Esophagus muscularis mucosa (tissue), 4 donors: ENCODE results near the gene NUCKS1. TPM values are rescaled to one million over a fixed set of nuclear protein-coding genes. Genes with fewer than 3 reads are reported as not detected.
A peak's percentile ranks its signal among the peaks of the same experiment; 100 is the strongest.

Experiments
- DNase-seq: peaks from one replicate; pipeline ENCODE4 v3.0.0-alpha.2; 2017; ENCODE audit errors: extremely low spot score
- H3K27ac ChIP-seq, 4 donors: fragments of 200-600 bp; sonication (generic); replicated peaks in 1 of 4; 1 replicate in 3 of 4; 2 replicates in 1 of 4; pipeline ENCODE4 v1.5.1; 2016 to 2019; ENCODE audit warnings: mild to moderate bottlenecking in 1 of 4
- H3K27me3 ChIP-seq, 4 donors: fragments of 200-600 bp; sonication (generic); one replicate each; pipeline versions ENCODE4 v1.5.1 to v1.6.0; 2016 to 2019
- H3K36me3 ChIP-seq, 4 donors: fragments of 200-600 bp; sonication (generic); one replicate each; pipeline ENCODE4 v1.5.1; 2016 to 2019
- H3K4me1 ChIP-seq, 4 donors: fragments of 200-600 bp; sonication (generic); one replicate each; pipeline ENCODE4 v1.5.1; 2016 to 2019
- H3K4me3 ChIP-seq, 4 donors: fragments of 200-600 bp; sonication (generic); 1 replicate in 2 of 4; 2 replicates in 2 of 4; pipeline ENCODE4 v1.5.1; 2016 to 2019; ENCODE audit warnings: mild to moderate bottlenecking in 4 of 4, moderate library complexity in 1 of 4
- H3K9me3 ChIP-seq, 4 donors: fragments of 200-600 bp; sonication (generic); 1 replicate in 3 of 4; 2 replicates in 1 of 4; pipeline ENCODE4 v1.5.1; 2016 to 2019
- EP300 ChIP-seq: sonication (generic); formaldehyde crosslinking; IDR thresholded peaks from one replicate; pipeline ENCODE4 v1.6.1; 2017; ENCODE audit warnings: antibody characterized with exemption
- POLR2A ChIP-seq: fragments of 450-650 bp; IDR thresholded peaks from one replicate; pipeline ENCODE4 v1.6.1; 2017; ENCODE audit warnings: antibody characterized with exemption, moderate library complexity, mild to moderate bottlenecking, low read depth
- POLR2AphosphoS5 ChIP-seq, 2 donors: sonication (generic); formaldehyde crosslinking; IDR thresholded peaks; one replicate each; pipeline ENCODE4 v1.6.1; 2017; ENCODE audit warnings: antibody characterized with exemption in 2 of 2
- WGBS: methylation state at CpG from one replicate; pipeline ENCODE4 v1.1.5; 2018; 5-methylcytosine and 5-hydroxymethylcytosine counted together
- intact Hi-C: fragments of 100-400 bp; cut with DNase I; formaldehyde crosslinking; loops from one replicate; pipeline ENCODE4 v1.15.1; 2023
- total RNA-seq, 4 donors: library from RNA; depleted of rRNA; stranded (reverse); fragments of >200 nt; gene quantifications; one replicate each; pipeline versions ENCODE4 v1.1.0 to v1.2.1, GENCODE V29; 2016
- TF ChIP-seq, protein P1 (sequence below), 3 experiments: fragments of 200-600 bp in 2 of 3; fragments of 450-650 bp in 1 of 3; sonication (generic) in 2 of 3; IDR thresholded peaks; one replicate each; pipeline ENCODE4 v1.5.1; 2017 to 2019; ENCODE audit warnings: antibody characterized with exemption in 3 of 3, mild to moderate bottlenecking in 2 of 3, moderate library complexity in 1 of 3

Gene NUCKS1
- total RNA-seq, 4 donors from 2014 or later = 111 to 120 (median 116) TPM

GRCh38 chr1:205785446-205785845 is 35.5 kb upstream of the NUCKS1 start:
- H3K36me3 ChIP-seq = peaks cover 0 to 16% (median 10%) of the 10 kb centered on the region in 4 donors
- DNase-seq = no peak
- H3K27me3 ChIP-seq = no peaks in the 10 kb centered on the region
- peak overlapping the region in 1 of 4 donors; percentile 80 for H3K27ac ChIP-seq
- intact Hi-C loops = no loop called here
- no peaks in the 10 kb centered on the region for H3K9me3 ChIP-seq
- WGBS = 92% methylated on average over 9 of the region's 9 CpGs
- TF ChIP-seq EP300 (no peak), POLR2AphosphoS5 (IDR thresholded peaks at IDR 0.05) (no peak), POLR2A (no peak)
- TF ChIP-seq, protein P1, sequence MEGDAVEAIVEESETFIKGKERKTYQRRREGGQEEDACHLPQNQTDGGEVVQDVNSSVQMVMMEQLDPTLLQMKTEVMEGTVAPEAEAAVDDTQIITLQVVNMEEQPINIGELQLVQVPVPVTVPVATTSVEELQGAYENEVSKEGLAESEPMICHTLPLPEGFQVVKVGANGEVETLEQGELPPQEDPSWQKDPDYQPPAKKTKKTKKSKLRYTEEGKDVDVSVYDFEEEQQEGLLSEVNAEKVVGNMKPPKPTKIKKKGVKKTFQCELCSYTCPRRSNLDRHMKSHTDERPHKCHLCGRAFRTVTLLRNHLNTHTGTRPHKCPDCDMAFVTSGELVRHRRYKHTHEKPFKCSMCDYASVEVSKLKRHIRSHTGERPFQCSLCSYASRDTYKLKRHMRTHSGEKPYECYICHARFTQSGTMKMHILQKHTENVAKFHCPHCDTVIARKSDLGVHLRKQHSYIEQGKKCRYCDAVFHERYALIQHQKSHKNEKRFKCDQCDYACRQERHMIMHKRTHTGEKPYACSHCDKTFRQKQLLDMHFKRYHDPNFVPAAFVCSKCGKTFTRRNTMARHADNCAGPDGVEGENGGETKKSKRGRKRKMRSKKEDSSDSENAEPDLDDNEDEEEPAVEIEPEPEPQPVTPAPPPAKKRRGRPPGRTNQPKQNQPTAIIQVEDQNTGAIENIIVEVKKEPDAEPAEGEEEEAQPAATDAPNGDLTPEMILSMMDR (IDR thresholded peaks at IDR 0.05) = no peak
- H3K4me3 ChIP-seq = no peak overlapping the region
- peaks cover 16 to 25% (median 19%) of the 10 kb centered on the region in 4 donors for H3K4me1 ChIP-seq

GRCh38 chr1:205783904-205784303 is 33.9 kb upstream of the NUCKS1 start:
- Histone ChIP-seq H3K9me3 (no peaks in the 10 kb centered on the region), H3K4me1 (peaks cover 16 to 25% (median 19%) of the 10 kb centered on the region in 4 donors), H3K27me3 (no peaks in the 10 kb centered on the region), H3K27ac (peak overlapping the region; percentile 76 to 80 (median 78)), H3K4me3 (peak overlapping the region in 1 of 4 donors; percentile 3), H3K36me3 (peaks cover 0 to under 1% (median 0%) of the 10 kb centered on the region in 4 donors)
- no peak for DNase-seq
- intact Hi-C loops = no loop called here
- 20% methylated on average over 3 of the region's 4 CpGs for WGBS
- TF ChIP-seq POLR2AphosphoS5 (IDR thresholded peaks at IDR 0.05) = peak; percentile 55 to 67
- TF ChIP-seq POLR2A = no peak

DNA sequence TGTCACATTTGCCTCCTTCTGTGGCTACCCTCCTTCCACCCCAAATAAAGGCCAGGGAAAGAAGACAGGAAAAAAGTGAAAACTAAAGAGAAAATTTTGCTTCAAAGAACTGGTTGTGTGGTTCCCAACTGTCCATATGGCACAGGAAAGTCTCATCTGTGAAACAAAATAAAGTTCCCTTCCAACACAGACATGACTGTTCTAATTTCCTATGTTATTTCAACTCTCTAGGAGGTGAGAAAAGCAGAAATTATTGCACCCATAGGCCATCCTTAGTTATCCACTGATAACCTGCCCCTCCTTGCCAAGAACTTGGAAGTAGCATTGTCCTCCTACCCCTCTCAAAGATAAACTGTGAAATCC is 33.4 kb upstream of the NUCKS1 start:
- Histone ChIP-seq H3K36me3 (no peaks in the 10 kb centered on the region), H3K9me3 (no peaks in the 10 kb centered on the region), H3K4me3 (no peak overlapping the region), H3K27me3 (no peaks in the 10 kb centered on the region), H3K4me1 (peaks cover 16 to 25% (median 19%) of the 10 kb centered on the region in 4 donors), H3K27ac (peak overlapping the region; percentile 76 to 80 (median 78))
- no peak for DNase-seq
- intact Hi-C loops = no loop called here
- TF ChIP-seq POLR2AphosphoS5 (IDR thresholded peaks at IDR 0.05) = no peak
- TF ChIP-seq EP300 = no peak
- TF ChIP-seq POLR2A = no peak
- TF ChIP-seq, protein P1 (IDR thresholded peaks at IDR 0.05) = no peak

DNA sequence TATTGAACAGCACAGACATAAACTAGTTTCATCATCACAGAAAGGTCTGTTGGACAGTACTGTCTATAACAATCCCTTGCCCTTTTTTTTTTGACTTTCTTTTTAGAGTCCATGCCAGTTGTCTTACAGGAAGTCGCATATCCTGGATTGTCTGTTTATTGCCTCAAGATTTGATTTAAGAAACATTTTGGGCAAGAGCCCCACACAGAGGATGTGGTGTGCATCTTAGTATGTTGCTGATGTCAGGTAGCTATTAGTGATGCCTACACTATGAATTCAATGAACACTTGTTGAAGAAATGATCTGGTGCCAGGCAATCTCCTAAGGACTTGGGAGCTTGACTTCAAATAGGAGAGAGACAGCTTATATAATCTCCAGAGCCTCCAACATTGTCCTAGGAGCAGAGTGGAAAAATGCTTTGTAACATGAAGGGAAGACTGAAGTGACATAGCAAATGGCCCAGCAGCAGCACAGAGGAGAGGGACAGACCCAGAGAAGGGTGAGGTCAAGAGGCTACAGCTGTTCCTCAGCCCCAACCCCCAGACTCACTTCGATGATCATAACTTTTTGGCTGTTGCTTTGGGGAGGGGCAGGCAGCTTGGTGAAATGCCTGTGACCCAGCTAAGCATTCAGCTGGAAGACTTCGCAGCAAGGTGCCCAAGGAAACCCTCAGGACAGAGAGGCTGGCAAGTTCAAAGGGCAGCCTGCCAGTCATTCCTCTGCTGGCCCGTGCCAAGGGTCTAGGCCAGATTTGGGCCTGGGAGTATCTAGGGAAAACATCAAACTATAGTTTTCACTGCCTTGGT is 32.8 kb upstream of the NUCKS1 start:
- TF ChIP-seq POLR2AphosphoS5 (IDR thresholded peaks at IDR 0.05) (no peak), POLR2A (no peak), EP300 (no peak)
- TF ChIP-seq, protein P1 (IDR thresholded peaks at IDR 0.05) = no peak
- WGBS = 67% methylated on average over 4 of the region's 4 CpGs
- Histone ChIP-seq H3K36me3 (no peaks in the 10 kb centered on the region), H3K4me3 (no peak overlapping the region), H3K27me3 (no peaks in the 10 kb centered on the region), H3K9me3 (no peaks in the 10 kb centered on the region), H3K27ac (peak overlapping the region; percentile 76 to 80 (median 78)), H3K4me1 (peaks cover 16 to 25% (median 19%) of the 10 kb centered on the region in 4 donors)
- intact Hi-C loops = no loop called here
- no peak for DNase-seq

GRCh38 chr1:205780335-205780734 is 30.4 kb upstream of the NUCKS1 start:
- TF ChIP-seq, protein P1 (IDR thresholded peaks at IDR 0.05) = no peak
- TF ChIP-seq EP300 = no peak
- TF ChIP-seq POLR2AphosphoS5 (IDR thresholded peaks at IDR 0.05) = no peak
- no peak for TF ChIP-seq POLR2A
- Histone ChIP-seq H3K27ac (no peak overlapping the region), H3K27me3 (no peaks in the 10 kb centered on the region), H3K9me3 (no peaks in the 10 kb centered on the region), H3K4me3 (no peak overlapping the region), H3K36me3 (no peaks in the 10 kb centered on the region), H3K4me1 (peaks cover 19 to 33% (median 26%) of the 10 kb centered on the region in 4 donors)
- DNase-seq = no peak
- intact Hi-C loops = no loop called here
- 94% methylated on average over 5 of the region's 5 CpGs for WGBS
